GM18873 (cell line): ENCODE data around the gene SGMS2.

Experiments used
- ATAC-seq: cut with Tn5 transposase; IDR thresholded peaks from one replicate; pipeline ENCODE4 v1.9.1; 2021; ENCODE audit warnings: mild to moderate bottlenecking, moderate library complexity, moderate number of reproducible peaks; ENCODE audit not compliant: unreplicated experiment, low FRiP score

Gene SGMS2

DNA sequence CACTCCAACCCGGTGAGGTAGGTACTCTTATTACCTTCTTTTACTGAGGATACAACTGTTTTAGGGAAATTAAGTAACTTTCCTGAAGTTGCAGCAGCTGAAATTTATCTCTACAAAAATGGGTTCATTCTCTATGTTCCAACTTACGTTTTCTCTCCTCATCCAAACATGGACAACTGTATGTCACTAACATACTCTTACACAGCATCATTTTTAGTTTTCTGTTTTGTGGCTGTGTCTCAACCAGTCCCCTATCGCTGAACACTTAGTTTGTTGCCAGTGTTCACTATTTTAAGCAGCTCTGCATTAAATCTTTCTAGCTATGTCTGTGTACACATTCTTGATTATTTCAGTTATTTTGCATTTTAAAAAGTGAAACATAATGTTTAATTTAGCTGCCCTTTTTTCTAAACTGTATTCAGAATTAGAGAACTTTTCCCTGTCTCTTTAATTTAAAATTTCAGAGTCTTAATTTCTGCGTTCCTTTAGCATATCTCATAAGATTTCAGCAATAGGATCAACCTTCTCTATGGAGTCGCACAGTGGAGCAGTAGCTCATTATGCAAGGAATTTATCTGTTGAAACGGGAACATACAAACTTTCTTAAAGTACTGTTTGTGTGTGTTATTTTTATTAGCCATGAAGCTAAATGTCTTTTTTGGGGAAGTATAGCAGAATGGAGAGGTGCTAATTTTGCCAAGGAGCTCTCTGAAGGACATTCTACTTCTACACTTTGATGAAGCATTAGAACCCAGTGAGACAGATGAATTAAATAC lies 3.8 kb downstream of the SGMS2 start:
- no peak for ATAC-seq

- no peak for ATAC-seq
Observed at GRCh38 chr4:107831140-107831539, 6.4 kb downstream of the SGMS2 start.

DNA sequence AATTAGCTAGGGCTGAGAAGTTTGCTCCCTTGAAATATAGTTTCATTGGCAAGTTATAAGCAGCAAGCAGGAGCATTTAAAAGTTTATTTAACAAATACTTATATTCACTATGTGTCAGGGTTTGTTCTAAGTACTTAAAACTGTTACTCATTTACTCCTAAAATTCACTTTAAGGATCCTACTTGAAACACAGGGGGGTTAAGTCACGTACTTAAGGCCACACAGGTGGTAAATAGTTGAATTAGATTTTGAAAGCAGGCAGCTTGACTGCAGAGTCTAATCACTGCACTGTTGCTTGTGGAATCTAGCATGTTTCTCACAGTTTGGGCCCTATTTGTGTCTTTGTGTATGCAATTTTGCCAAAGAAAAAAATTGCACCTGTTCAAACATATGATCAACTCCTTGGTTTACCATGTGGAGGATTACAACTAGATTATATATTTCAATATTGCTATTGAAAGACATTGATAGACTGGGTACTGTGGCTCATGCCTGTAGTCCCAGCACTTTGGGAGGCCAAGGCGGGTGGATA lies 7.6 kb downstream of the SGMS2 start:
- ATAC-seq = no peak

DNA sequence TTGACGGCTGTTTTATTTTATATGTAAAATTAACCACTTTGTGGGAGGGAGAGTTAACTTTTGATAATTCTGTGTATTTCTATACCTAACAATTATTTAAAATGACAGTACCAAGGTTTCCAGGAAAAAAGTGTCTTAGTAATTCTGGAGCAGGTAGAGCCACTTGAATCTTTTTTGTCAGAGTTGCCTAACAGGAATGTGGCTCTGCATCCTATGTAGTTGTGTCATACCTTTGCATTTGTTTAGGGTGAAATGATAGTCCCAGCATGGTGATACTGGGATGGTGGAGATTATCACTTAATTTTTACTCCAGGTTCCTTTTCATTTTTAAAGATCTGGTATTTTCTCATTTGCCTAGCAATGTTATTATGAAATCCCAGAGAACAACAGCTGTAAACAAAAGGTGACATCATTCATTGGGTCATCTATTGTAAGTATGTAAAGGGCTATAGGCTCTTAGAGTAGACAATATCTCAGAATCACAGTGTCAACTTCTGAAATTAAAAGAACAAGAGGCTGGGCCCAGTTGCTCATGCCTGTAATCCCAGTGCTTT lies 9.6 kb downstream of the SGMS2 start:
- no peak for ATAC-seq

GRCh38 chr4:107835406-107835805 lies 10.7 kb downstream of the SGMS2 start:
- ATAC-seq = no peak

DNA sequence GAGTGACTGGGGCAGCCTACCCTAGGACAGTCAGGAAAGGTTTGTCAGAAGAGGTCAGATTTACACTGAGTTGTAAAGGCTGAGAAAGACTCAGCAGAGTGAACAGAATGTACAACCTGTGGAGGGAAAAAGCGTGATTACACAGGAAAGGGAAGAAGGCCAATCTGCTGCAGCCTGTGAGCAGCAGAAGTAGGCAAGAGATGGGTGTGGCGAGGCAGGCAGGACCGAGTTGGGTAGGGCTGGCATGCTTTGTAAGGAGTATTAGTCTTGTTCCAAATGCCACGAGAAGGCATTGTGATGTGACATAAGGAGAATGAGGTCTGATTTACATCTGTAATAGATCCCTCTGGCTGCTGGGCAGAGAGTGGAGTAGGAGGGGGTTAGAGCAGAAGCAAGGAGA lies 12.6 kb downstream of the SGMS2 start:
- ATAC-seq = no peak

- ATAC-seq = no peak
Observed at GRCh38 chr4:107837776-107838618, 13.3 kb downstream of the SGMS2 start.

DNA sequence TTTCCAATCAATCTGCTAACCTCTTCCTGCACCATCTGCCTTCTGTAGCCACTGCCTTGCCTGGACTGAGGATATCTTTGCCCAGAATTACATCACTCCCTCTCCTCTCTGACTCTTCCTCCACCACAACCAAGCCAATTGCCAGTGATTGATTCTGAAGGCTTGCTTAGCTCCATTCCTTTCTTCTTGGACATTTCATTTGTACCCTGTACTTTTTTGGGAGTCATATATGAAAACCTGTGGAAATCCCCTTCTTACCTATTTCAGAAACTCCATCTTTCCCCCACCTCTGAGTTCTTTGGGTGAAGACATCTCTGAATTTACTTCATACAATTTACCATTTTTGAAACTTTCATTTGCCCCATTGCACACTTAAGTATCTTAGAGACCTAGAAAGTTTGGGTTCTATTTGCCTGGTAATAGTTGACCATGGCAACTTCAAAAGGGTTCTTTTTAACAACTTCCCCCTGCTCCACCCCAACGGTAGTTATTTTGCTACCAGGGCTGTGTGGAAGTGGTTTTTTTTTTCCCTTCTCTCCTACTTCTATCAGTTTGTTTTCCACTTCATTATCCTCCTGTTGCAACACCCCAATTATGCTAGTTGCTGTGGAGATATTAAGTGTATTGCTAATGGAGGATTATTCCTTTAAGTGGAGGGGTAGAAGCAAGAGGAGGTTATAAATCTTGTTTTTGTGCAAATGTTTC lies 14.3 kb downstream of the SGMS2 start:
- ATAC-seq = no peak

GRCh38 chr4:107843391-107843790 lies 18.7 kb downstream of the SGMS2 start:
- no peak for ATAC-seq

DNA sequence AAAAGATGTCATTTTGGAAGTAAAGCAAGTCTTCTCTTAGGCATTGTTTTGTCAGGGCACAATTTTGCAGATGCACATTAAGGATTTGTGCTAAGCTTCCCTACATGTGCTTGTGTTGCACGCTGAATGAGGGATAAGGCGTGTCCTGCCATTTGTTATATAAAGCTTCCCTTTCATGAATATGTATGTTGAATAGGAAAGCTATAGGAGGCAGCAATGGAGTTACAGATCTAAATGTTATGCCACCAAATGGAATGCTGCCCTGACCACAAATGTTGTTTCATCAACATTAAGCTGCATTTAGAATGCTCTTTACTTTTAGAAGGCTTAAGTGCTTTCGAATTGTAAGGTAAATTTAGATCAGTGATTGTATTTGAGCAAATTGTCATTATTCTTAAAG lies 20.9 kb downstream of the SGMS2 start:
- no peak for ATAC-seq

GRCh38 chr4:107850438-107850837 lies 25.7 kb downstream of the SGMS2 start:
- no peak for ATAC-seq

DNA sequence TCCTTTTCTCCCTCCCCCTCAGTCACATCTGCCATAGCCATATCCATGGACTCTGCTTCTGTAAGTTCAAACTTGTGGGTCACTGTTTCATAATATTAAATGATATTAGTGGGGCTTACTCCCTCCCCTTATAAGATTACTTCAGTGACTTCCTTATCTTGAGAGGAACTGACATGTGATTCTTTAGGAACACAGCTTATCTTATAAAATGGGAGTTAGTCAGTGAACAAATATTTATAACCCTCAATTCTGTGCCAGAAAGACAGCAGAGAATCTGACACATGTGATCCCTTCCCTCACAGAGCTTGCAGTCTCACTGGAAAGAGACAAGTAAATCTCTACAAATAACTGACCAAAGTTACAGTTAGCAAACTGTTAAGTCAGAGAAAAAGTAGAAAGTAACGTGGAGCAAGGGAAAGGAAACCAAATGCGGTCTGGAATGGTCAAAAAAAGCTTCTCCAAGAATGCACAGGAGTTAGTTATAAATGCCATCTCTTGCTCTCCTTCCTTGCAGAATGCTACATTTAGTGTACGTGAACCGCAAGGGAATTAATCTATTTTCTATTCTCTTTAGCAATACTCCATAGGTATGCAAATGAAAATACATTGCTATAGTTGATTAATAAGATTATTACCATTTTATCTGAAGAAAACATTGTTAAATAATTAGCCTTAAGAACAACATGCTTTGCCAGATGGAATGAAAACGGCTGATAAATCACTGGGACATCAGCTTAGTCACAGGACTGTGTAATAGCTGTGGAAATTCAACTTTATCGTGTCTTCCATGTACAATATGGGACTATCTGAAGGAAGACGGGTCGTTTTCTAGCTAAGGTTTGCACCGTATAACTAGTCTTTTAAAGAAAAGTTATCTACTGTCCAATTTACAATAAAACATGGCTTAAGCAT lies 29.0 kb downstream of the SGMS2 start:
- no peak for ATAC-seq

- no peak for ATAC-seq
Observed at GRCh38 chr4:107854356-107855022, 29.8 kb downstream of the SGMS2 start.

DNA sequence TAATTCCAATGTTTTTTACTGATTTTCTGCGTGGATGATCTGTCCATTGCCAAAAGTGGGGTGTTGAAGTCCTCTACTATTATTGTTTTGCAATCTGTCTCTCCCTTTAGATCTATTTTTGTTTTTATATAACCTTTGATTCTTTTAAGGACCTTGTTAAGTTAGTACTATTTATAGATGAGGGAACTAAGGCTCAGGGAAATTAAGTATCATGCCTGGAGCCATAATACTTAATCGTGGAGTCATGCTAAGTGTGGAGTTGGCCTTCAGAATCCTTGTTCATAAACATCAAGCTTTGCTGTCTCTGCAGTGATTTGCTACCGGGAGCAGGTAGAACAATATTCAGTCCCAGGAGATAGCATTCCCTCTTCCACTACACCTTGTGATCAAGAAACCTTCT lies 31.0 kb downstream of the SGMS2 start:
- ATAC-seq = no peak

- no peak for ATAC-seq
Observed at GRCh38 chr4:107856901-107857300, 32.2 kb downstream of the SGMS2 start.

- ATAC-seq = no peak
Observed at GRCh38 chr4:107857741-107858140, 33.0 kb downstream of the SGMS2 start.

GRCh38 chr4:107858158-107858742 lies 33.5 kb downstream of the SGMS2 start:
- ATAC-seq = no peak

DNA sequence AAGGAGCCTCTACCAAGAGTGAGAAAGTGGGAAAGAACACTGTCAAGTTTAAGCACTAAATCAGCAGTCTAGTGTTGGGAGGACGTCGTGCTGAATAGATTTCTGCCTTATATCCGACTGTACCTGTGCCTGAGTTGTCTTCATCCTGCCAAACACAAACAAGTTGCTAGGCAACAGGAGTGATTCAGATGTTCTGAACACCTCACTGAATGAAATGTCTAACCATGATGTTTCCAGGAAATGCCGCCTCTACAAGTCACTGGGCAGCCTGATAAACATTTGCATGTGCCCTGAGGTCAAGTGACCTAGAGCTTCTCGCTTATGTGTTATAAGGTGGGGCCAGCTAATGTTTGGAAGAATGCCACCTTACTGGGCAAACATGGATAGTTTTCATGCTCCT lies 37.9 kb downstream of the SGMS2 start:
- no peak for ATAC-seq

DNA sequence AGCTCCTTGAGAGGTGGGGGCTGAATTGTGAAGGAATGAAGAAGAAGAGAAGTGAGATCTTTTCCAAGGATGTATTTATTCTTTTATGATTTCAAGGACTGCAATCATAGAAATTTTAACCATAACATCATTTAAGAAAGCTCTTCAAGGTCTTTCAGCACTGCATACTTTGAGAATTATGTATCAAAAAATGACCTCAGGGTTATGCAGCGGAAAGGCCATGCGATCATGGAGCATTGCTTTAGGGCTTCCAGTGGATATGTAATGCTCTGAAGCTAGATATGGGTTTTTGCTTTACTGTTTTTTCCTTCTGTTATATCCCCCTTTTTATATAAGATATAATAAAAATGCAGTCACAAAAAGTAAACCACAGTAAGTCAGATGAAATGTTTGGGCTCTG lies 38.7 kb downstream of the SGMS2 start:
- no peak for ATAC-seq
